Liver (tissue), 9 donors: ENCODE results near the gene UGT2B15. TPM values are rescaled to one million over a fixed set of nuclear protein-coding genes. Genes with fewer than 3 reads are reported as not detected.

Experiments used
- DNase-seq: peaks from one replicate; pipeline ENCODE4 v3.0.0-alpha.2; 2017; ENCODE audit warnings: low spot score
- H3K27ac ChIP-seq, 2 donors: one replicate each; pipeline ENCODE4 v1.7.0; 2013; ENCODE audit warnings: inconsistent platforms in 2 of 2, low read length in 2 of 2, control low read depth in 1 of 2, low read depth in 1 of 2, mild to moderate bottlenecking in 1 of 2
- H3K27me3 ChIP-seq, 4 donors: one replicate each; pipeline versions ENCODE4 v1.6.1 to v1.7.0; 2013; ENCODE audit warnings: low read length in 3 of 4, inconsistent platforms in 1 of 4, mild to moderate bottlenecking in 1 of 4, moderate library complexity in 1 of 4; ENCODE audit not compliant: control insufficient read depth in 4 of 4, insufficient read depth in 4 of 4
- H3K36me3 ChIP-seq, 4 donors: one replicate each; pipeline versions ENCODE4 v1.6.1 to v1.7.0; 2013; ENCODE audit warnings: low read length in 3 of 4, mild to moderate bottlenecking in 3 of 4, low read depth in 1 of 4, moderate library complexity in 1 of 4; ENCODE audit not compliant: control insufficient read depth in 4 of 4, insufficient read depth in 3 of 4
- H3K4me1 ChIP-seq, 4 donors: one replicate each; pipeline versions ENCODE4 v1.6.1 to v1.7.0; 2013; ENCODE audit warnings: low read length in 3 of 4, mild to moderate bottlenecking in 3 of 4, moderate library complexity in 1 of 4; ENCODE audit not compliant: control insufficient read depth in 4 of 4, insufficient read depth in 4 of 4
- H3K4me3 ChIP-seq, 3 donors: one replicate each; pipeline versions ENCODE4 v1.6.1 to v1.7.0; 2013; ENCODE audit warnings: low read length in 3 of 3, control low read depth in 1 of 3, low read depth in 1 of 3, mild to moderate bottlenecking in 1 of 3
- H3K9ac ChIP-seq, 2 donors: one replicate each; pipeline ENCODE4 v1.7.0; 2013; ENCODE audit warnings: low read length in 2 of 2, mild to moderate bottlenecking in 2 of 2, moderate library complexity in 2 of 2, control low read depth in 1 of 2, low read depth in 1 of 2
- H3K9me3 ChIP-seq, 4 donors: one replicate each; pipeline versions ENCODE4 v1.6.1 to v1.7.0; 2013; ENCODE audit warnings: low read length in 3 of 4; ENCODE audit not compliant: control insufficient read depth in 4 of 4
- ATF3 ChIP-seq: IDR thresholded peaks from 2 replicates; pipeline ENCODE4 v1.6.1; 2016; ENCODE audit warnings: antibody characterized with exemption
- CTCF ChIP-seq: fragments of 150-350 bp; IDR thresholded peaks from 2 replicates; pipeline ENCODE4 v1.5.1; 2017; ENCODE audit warnings: improper control_type of control experiment, low read depth, low read length; ENCODE audit not compliant: missing input control
- EGR1 ChIP-seq, 2 donors: IDR thresholded peaks; 2 replicates each; pipeline ENCODE4 v1.6.1; 2016 to 2018; ENCODE audit warnings: antibody characterized with exemption in 2 of 2, low read depth in 2 of 2
- FOXA1 ChIP-seq: IDR thresholded peaks from 2 replicates; pipeline ENCODE4 v1.6.1; 2016; ENCODE audit warnings: antibody characterized with exemption
- FOXA2 ChIP-seq: IDR thresholded peaks from 2 replicates; pipeline ENCODE4 v1.6.1; 2016; ENCODE audit warnings: antibody characterized with exemption
- GABPA ChIP-seq, 2 donors: IDR thresholded peaks in 1 of 2; conservative IDR thresholded peaks in 1 of 2; 2 replicates each; pipeline ENCODE4 v1.6.1; 2016; ENCODE audit warnings: antibody characterized with exemption in 2 of 2, mild to moderate bottlenecking in 1 of 2, moderate library complexity in 1 of 2
- HNF4A ChIP-seq, 2 donors: conservative IDR thresholded peaks; 2 replicates each; pipeline ENCODE4 v1.6.1; 2016; ENCODE audit warnings: antibody characterized with exemption in 2 of 2, mild to moderate bottlenecking in 2 of 2
- HNF4G ChIP-seq: IDR thresholded peaks from 2 replicates; pipeline ENCODE4 v1.6.1; 2016; ENCODE audit warnings: antibody characterized with exemption
- JUND ChIP-seq, 2 donors: IDR thresholded peaks; 2 replicates each; pipeline ENCODE4 v1.6.1; 2016; ENCODE audit warnings: antibody characterized with exemption in 2 of 2
- MAX ChIP-seq: IDR thresholded peaks from 2 replicates; pipeline ENCODE4 v1.6.1; 2016; ENCODE audit warnings: antibody characterized with exemption
- NR2F2 ChIP-seq: IDR thresholded peaks from 2 replicates; pipeline ENCODE4 v1.6.1; 2016; ENCODE audit warnings: antibody characterized with exemption
- RAD21 ChIP-seq, 2 donors: IDR thresholded peaks; 2 replicates each; pipeline ENCODE4 v1.6.1; 2016; ENCODE audit warnings: antibody characterized with exemption in 2 of 2, mild to moderate bottlenecking in 2 of 2
- REST ChIP-seq: IDR thresholded peaks from 2 replicates; pipeline ENCODE4 v1.6.1; 2016; ENCODE audit warnings: antibody characterized with exemption, mild to moderate bottlenecking
- RXRA ChIP-seq, 2 donors: IDR thresholded peaks; 2 replicates each; pipeline ENCODE4 v1.6.1; 2017 to 2018; ENCODE audit warnings: antibody characterized with exemption in 2 of 2, mild to moderate bottlenecking in 1 of 2
- SP1 ChIP-seq: IDR thresholded peaks from 2 replicates; pipeline ENCODE4 v1.6.1; 2018; ENCODE audit warnings: antibody characterized with exemption, mild to moderate bottlenecking
- TAF1 ChIP-seq: conservative IDR thresholded peaks from 2 replicates; pipeline ENCODE4 v1.6.1; 2016; ENCODE audit warnings: antibody characterized with exemption, mild to moderate bottlenecking
- YY1 ChIP-seq: IDR thresholded peaks from 2 replicates; pipeline ENCODE4 v1.6.1; 2016; ENCODE audit warnings: antibody characterized with exemption, mild to moderate bottlenecking
- ZBTB33 ChIP-seq: IDR thresholded peaks from 2 replicates; pipeline ENCODE4 v1.6.1; 2016; ENCODE audit warnings: antibody characterized with exemption
- WGBS: extraction: QIAGEN DNeasy Blood & Tissue Kit; methylation state at CpG from one replicate; pipeline ENCODE4 v1.1.7; 2013; 5-methylcytosine and 5-hydroxymethylcytosine counted together
- polyA plus RNA-seq, 2 donors: library from polyadenylated mRNA; stranded (reverse) in 1 of 2; unstranded in 1 of 2; fragments of 200-250 nt in 1 of 2; fragments of >200 nt in 1 of 2; fragmentation: Nextera tagmentation in 1 of 2; extraction: Ambion mirVana in 1 of 2; gene quantifications; one replicate each; pipeline versions ENCODE4 v1.2.1 to v1.2.3, GENCODE V29; 2013 to 2015
- total RNA-seq, 2 donors: library from RNA; depleted of rRNA; stranded (reverse); fragments of >200 nt; gene quantifications; one replicate each; pipeline ENCODE4 v1.2.3, GENCODE V29; 2014
- donor health status: healthy.
- donor health status: healthy.
- donor health status: healthy.
- donor health status: healthy.
- donor health status: healthy.

Gene UGT2B15
- total and polyA plus RNA-seq, 4 donors = 8.2 to 80.8 (median 73.9) TPM

GRCh38 chr4:68718447-68719074 is 48.1 kb upstream of the UGT2B15 start:
- no peaks in the 10 kb centered on the region for H3K27me3 ChIP-seq
- peak overlapping the region; percentile 60 to 67 for H3K27ac ChIP-seq
- TF ChIP-seq TAF1 (no peak), HNF4G (no peak), FOXA2 (no peak), RXRA (IDR thresholded peaks at IDR 0.05) (peak; percentile 77), GABPA (IDR thresholded peaks at IDR 0.05 in 1 of 2, conservative IDR thresholded peaks at IDR 0.05 in 1 of 2) (no peak), ZBTB33 (peak; percentile 24), HNF4A (conservative IDR thresholded peaks at IDR 0.05) (peak; percentile 57 to 67), NR2F2 (no peak), SP1 (peak; percentile 50), MAX (no peak), FOXA1 (no peak), REST (peak; percentile 25), YY1 (peak; percentile 90), JUND (IDR thresholded peaks at IDR 0.05) (peak; percentile 43 to 49), ATF3 (peak; percentile 18), RAD21 (IDR thresholded peaks at IDR 0.05) (peak in 1 of 2 donors; percentile 24), CTCF (no peak), EGR1 (IDR thresholded peaks at IDR 0.05; ENCODE audit: low read depth in 2 of 2) (no peak)
- peaks cover 0 to 10% (median 5%) of the 10 kb centered on the region in 4 donors for H3K4me1 ChIP-seq
- no peak for DNase-seq
- peak overlapping the region in 2 of 3 donors; percentile 22 to 42 for H3K4me3 ChIP-seq
- H3K9ac ChIP-seq = peak overlapping the region in 1 of 2 donors; percentile 79
- WGBS = 31% methylated on average over 3 of the region's 3 CpGs
- peaks cover 0 to 4% (median 0%) of the 10 kb centered on the region in 4 donors for H3K9me3 ChIP-seq
- no peaks in the 10 kb centered on the region for H3K36me3 ChIP-seq
